Hematopoietic multipotent progenitor cell treated with erythropoietin and hydrocortisone succinate and interleukin-3 and kit ligand, for 17 days (in vitro differentiated cells): ENCODE data around the gene AGRN.

Experiments
- DNase-seq: peaks from one replicate; pipeline ENCODE4 v3.0.0-alpha.2; 2015; ENCODE audit warnings: low spot score

Gene AGRN

DNA sequence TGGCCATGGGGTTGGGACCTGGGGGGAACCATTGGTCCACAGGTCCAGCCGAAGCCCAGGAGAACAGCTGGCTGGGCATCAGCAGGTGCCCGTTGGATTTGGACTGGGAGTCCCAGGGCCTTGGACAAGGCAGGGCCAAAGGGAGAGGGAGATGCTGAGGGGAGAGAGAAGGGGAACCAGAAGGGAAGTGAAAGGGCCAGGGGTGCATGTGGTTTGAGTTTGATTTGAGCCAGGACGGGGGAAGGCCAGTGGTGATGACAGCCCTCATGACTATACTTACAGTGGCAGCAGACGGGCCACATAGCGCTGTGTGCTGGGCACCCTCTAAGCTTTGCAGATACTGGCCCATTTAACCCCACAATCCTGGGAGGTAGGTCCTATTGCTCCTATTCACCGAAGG, 18.8 kb downstream of the AGRN start:
- DNase-seq, result no peak

DNA sequence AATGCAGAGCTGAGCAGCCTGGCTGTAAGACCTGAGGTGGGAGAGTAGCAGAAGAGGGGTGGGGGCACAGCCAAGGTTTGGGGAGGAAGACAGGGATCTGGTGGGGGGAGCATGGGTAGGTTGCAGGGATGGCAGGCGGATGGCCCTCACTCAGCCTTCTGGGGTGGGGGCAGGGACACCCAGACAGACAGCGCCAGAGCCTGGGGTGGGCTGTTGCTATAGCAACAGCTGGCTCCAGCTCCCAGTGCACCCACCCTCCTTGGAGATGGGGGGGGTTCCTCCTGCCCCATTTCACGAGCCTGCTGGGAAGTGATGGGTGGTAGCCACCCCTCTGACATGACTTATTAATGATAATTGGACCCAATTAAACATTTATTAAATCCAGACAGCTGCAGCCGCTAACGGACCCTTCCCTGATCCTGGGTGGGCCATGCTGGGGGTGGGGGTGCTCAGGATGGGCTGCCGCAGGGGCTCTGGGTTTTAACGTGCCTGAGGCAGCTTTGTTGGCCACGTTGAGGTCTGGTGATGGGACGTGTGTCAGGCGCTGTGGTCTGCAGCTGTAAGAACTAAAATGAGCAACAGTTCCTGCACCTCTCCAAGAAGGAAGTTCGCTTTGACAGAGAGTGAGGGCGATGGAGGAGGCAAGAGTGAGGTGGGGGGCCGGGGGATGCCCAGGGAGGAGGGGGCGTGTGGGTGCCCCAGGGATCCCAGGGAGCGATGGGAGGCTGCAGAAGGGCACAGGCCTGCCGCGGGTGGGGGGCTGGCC, 19.4 kb downstream of the AGRN start:
- no peak for DNase-seq

DNA sequence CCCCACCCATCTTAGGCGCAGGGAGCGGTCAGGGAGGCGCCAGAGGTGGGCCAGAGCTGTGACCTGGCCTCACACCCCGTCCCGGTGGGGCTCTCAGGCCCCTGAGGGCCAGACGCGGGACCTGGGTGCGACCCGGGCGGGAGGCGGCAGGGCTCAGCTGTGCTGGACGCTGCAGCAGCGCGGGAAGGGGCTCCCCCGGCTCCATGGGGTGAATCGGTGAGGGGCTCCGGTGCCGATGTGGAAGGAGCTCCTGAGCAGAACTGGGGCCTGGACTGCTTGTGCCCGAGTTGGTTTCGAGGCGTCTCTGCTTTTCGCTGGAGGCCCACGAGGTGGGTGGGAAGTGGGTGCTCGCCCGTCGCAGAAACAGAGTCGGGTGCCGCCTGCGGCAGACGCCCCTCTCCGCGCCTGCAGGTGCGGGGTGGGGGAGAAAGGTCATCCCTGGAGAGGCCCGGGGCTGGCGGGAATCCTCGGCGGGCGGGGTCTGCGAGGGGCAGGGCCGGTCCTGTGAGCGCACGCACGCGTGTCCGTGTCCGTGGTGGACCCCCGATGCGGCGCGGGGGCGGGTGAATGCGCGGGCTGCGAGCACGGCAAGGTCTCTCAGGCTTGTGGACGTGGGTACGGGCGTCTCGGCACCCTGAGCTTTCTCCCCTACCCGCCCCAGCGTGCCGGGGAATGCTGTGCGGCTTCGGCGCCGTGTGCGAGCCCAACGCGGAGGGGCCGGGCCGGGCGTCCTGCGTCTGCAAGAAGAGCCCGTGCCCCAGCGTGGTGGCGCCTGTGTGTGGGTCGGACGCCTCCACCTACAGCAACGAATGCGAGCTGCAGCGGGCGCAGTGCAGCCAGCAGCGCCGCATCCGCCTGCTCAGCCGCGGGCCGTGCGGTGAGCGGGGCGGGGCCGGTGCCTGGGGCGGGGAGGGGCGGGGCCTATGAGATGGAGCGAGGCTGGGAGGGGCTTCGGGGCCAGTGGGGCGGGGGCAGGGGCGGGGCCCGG, 20.4 kb downstream of the AGRN start:
- peak; percentile 60 for DNase-seq

DNA sequence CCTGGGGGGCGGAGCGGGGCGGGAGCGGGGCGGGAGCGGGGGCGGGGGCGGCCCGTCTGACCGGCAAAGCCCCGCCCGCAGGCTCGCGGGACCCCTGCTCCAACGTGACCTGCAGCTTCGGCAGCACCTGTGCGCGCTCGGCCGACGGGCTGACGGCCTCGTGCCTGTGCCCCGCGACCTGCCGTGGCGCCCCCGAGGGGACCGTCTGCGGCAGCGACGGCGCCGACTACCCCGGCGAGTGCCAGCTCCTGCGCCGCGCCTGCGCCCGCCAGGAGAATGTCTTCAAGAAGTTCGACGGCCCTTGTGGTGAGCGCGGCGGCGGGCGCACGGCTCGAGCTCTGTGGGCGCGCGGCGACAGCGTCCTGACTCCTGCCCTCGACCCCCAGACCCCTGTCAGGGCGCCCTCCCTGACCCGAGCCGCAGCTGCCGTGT, 21.2 kb downstream of the AGRN start:
- DNase-seq, result peak; percentile 30

DNA sequence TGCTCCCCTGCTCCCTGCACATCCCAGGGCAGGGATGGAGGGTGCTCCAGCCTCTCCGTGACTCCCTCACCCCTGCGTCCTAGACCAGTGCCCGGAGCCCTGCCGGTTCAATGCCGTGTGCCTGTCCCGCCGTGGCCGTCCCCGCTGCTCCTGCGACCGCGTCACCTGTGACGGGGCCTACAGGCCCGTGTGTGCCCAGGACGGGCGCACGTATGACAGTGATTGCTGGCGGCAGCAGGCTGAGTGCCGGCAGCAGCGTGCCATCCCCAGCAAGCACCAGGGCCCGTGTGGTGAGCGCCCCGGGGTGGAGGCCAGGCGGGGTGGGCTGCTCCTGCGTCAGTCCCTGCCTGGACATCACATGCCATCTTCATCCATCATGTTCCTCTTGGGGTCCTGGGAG, 22.0 kb downstream of the AGRN start:
- DNase-seq, result no peak

DNA sequence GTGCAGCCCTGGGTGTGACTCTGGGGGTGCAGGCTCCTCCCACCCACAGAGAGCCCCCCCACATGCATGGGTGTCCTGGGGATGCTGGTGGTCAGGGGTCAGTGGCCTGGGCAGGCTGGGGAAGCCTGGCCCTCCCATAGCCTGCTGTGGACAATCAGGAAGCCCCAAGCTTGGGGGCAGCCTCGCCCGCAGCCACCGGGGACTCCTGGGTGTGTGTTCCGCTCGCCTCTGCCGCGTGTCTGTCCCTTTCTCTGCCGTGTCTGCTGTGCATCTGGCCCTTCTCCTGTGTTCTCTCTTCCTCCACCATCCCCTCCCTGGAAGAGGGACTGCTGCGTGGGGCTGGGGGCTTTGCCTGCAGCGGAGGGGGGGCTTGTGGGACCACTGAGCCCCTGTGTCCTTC, 22.9 kb downstream of the AGRN start:
- no peak for DNase-seq

DNA sequence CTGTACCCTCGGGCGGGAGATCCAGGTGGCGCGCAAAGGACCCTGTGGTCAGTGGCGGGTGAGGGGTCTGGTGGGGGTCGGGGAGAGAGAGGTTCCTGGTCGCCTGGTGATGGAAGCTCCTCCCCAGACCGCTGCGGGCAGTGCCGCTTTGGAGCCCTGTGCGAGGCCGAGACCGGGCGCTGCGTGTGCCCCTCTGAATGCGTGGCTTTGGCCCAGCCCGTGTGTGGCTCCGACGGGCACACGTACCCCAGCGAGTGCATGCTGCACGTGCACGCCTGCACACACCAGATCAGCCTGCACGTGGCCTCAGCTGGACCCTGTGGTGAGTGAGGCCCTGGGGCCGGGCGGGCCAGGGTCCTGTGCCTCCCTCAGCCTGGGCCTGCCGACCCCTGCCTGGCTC, 23.5 kb downstream of the AGRN start:
- DNase-seq, result no peak

DNA sequence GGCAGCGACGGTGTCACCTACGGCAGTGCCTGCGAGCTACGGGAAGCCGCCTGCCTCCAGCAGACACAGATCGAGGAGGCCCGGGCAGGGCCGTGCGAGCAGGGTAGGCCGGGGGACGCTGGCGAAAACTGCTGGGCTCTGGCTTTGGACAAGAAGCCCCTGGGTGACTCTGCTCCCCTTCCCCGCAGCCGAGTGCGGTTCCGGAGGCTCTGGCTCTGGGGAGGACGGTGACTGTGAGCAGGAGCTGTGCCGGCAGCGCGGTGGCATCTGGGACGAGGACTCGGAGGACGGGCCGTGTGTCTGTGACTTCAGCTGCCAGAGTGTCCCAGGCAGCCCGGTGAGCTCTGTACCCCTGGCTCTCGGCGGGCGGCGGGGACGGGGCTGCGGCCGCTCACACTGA, 24.0 kb downstream of the AGRN start:
- no peak for DNase-seq

DNA sequence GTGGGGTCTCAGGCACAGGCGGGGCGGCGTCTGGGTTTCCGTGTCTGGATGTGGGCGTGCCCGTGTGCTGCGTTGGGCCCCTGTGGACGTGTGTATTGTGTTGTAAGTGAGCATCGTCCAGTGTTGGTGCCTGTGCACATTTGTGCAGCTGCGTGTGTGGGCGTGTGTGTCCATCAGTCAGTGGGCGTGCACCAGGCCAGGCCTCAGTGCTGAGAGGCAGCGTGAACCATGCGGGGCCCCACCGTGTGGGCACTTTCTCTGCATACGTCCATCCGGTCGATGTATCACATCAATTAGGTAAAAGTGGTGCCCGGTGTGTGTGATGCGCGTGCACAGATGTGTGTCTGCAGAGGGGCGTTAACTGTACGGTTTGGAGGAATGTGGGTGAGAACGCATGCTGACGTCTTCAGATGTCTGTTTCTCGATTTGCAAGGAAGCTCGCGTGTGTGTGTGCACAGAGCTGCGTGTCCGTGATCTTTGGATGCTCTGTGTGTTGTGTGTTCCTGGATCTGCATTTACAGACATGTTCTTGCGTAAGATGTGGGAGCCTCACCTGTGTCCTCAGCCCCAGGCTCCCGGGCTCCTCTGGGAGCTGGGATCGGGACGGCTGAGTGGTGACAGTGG, 24.6 kb downstream of the AGRN start:
- DNase-seq, result no peak

DNA sequence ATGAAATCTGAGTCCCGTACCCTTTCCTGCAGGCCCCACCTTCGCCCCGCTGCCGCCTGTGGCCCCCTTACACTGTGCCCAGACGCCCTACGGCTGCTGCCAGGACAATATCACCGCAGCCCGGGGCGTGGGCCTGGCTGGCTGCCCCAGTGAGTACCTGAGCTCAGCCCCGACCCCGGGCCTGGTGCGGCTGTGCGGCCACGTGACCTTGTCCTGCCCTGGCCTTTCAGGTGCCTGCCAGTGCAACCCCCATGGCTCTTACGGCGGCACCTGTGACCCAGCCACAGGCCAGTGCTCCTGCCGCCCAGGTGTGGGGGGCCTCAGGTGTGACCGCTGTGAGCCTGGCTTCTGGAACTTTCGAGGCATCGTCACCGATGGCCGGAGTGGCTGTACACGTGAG, 25.2 kb downstream of the AGRN start:
- no peak for DNase-seq

DNA sequence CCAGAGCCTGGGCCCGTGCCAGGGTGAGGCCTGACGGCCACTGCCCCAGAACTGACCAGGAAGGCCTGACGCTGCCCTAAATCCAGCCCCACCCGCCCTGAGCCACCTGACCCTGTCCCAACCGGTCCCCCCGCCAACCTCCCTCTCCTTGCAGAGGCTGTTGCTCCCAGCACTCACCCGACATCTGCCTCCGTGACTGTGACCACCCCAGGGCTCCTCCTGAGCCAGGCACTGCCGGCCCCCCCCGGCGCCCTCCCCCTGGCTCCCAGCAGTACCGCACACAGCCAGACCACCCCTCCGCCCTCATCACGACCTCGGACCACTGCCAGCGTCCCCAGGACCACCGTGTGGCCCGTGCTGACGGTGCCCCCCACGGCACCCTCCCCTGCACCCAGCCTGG, 26.3 kb downstream of the AGRN start:
- no peak for DNase-seq

DNA sequence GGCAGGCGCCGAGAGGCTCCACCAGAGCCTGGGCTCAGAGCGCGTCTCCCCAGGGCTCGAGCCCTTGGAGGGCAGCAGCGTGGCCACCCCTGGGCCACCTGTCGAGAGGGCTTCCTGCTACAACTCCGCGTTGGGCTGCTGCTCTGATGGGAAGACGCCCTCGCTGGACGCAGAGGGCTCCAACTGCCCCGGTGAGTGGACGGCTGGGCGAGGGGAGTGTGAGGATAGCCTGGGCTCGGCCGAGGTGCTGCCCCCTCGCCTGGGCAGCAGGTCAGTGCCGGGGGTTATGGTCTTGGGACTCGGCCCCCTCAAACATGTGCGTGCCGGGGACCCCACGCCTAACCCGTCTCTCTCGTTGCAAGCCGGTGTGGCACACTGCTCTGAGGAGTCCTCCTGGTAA, 26.8 kb downstream of the AGRN start:
- no peak for DNase-seq

DNA sequence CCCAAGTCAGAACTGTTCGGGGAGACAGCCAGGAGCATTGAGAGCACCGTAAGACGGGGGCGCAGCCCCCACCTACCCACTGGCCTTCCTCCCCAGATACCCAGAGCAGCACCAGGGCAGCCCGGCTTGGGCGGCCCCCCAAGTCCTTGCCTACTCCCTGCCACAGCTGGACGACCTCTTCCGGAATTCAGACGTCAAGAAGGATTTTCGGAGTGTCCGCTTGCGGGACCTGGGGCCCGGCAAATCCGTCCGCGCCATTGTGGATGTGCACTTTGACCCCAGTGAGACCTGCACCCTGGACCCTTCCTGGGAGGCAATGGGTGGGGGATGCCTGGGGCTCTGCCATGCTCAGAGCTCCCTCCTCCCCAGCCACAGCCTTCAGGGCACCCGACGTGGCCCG, 27.5 kb downstream of the AGRN start:
- no peak for DNase-seq

DNA sequence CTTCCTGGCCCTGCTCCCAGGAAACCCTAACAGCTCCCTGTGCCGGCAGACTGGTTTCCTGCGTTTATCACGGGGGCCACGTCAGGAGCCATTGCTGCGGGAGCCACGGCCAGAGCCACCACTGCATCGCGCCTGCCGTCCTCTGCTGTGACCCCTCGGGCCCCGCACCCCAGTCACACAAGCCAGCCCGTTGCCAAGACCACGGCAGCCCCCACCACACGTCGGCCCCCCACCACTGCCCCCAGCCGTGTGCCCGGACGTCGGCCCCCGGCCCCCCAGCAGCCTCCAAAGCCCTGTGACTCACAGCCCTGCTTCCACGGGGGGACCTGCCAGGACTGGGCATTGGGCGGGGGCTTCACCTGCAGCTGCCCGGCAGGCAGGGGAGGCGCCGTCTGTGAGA, 28.0 kb downstream of the AGRN start:
- DNase-seq, result no peak

DNA sequence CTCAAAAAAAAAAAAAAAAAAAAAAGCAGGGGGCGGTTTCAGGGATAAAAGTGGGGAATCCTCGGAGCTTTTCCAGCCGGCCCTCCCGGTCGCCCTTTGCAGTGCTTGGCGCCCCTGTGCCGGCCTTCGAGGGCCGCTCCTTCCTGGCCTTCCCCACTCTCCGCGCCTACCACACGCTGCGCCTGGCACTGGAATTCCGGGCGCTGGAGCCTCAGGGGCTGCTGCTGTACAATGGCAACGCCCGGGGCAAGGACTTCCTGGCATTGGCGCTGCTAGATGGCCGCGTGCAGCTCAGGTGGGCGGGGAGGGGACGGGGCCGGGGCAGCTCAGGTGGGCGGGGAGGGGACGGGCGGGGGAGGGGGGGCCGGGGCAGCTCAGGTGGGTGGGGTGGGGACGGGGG, 28.8 kb downstream of the AGRN start:
- no peak for DNase-seq

DNA sequence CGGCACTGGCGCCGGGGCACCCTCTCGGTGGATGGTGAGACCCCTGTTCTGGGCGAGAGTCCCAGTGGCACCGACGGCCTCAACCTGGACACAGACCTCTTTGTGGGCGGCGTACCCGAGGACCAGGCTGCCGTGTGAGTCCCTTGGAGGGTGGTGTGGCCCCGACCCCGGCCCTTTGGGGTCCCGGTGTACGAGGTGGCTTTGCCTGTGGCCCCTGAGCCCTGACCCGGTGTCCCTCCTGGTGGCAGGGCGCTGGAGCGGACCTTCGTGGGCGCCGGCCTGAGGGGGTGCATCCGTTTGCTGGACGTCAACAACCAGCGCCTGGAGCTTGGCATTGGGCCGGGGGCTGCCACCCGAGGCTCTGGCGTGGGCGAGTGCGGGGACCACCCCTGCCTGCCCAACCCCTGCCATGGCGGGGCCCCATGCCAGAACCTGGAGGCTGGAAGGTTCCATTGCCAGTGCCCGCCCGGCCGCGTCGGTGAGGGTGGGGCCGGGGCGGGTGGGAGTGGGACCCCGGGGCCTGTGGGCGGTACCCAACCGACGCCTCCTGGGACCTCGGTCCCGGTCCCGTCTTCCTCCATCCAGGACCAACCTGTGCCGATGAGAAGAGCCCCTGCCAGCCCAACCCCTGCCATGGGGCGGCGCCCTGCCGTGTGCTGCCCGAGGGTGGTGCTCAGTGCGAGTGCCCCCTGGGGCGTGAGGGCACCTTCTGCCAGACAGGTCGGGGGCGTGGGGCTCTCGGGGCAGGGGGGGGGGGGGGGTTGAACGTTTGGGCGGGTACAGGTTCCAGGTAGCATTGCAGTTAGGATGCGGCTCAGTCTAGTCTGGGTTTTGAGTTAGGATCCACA, 29.6 kb downstream of the AGRN start:
- DNase-seq, result no peak

DNA sequence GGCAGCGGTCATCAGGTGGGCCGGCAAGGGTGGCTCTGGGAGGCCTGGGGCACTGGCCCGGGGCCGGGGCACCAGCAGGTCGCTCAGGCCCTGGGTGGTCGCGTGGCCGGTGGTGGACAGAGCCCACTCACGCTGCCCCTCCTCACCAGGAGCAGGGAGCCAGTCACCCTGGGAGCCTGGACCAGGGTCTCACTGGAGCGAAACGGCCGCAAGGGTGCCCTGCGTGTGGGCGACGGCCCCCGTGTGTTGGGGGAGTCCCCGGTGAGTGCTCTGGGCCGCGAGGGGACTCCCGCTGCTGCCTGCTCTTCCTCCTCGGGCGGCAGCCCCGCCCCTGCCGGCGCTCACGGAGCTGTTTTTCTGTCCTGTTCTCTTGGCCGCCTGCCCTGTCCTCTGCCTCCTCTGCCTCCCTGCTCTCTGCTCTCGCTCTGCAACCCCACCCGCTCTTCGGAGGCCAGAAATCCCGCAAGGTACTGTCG, 30.7 kb downstream of the AGRN start:
- no peak for DNase-seq

DNA sequence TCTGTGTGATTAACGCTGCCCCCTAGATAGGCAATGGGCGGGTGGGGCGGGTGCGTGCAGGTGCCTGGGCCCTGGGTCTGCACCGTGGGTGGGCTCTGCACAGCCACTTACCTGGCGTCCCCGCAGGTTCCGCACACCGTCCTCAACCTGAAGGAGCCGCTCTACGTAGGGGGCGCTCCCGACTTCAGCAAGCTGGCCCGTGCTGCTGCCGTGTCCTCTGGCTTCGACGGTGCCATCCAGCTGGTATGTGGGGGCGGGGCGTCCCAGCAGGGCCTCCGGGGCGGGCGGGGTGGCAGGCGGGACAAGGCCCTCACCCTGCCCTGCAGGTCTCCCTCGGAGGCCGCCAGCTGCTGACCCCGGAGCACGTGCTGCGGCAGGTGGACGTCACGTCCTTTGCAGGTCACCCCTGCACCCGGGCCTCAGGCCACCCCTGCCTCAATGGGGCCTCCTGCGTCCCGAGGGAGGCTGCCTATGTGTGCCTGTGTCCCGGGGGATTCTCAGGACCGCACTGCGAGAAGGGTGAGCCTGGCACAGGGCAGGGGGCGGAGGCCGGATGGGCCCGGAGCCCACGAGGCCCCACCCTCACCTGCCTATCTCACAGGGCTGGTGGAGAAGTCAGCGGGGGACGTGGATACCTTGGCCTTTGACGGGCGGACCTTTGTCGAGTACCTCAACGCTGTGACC, 31.3 kb downstream of the AGRN start:
- DNase-seq, result no peak

DNA sequence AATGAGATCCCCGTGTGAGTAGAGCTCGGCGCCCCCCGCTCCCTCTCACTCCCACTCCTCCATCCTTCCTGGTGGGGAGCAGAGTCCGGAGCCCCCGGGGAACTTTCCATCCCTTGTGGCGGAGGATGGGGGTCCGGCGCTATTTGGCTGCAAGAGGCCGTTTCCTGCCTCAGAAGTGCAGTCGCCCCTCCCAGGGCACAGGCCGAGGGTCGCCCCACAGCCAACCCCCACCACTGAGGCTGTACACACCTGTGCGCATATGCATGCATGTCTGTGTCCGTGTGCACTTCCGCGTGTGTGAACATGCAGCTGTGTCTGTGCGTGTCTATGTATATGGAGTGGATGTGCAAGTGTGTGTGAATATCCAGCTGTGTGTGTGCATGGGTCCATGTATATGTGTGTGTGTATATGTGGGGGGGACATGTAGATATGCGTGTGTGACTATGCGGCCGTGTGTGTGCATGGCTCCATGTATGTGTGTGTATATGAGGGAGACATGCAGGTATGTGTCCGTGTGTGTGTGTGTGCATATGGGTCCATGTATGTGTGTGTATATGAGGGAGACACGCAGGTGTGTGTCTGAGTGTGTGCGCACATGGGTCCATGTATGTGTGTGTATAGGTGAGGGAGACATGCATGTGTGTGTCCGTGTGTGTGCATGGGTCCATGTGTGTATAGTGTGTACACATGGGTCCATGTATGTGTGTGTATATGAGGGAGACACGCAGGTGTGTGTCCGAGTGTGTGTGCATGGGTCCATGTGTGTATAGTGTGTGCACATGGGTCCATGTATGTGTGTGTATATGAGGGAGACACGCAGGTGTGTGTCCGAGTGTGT, 32.3 kb downstream of the AGRN start:
- no peak for DNase-seq

DNA sequence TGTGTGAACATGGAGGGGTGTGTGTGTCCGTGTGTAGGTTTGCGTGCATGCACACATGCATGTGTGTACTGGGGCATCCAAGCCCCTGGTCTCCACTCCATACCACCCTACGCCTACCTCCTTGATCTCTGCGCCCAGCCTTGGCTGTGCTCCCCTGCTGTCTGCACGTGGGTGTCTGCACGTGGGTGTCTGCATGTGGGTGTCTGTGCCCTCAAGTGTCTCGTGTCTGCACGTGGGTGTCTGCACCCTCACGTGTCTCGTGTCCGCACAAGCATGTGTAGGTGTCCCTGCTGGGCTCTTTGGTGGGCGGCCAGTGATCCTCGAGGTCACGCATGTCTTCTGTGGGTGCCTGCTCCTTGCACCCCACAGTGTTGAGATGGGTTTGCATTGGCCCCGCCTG, 33.1 kb downstream of the AGRN start:
- no peak for DNase-seq
